ENCODE data around the gene ARHGEF6. TPM values are rescaled to one million over a fixed set of nuclear protein-coding genes. Genes with fewer than 3 reads are reported as not detected.

Gene ARHGEF6
- total RNA-seq, 1 donor from 2014 or later: 0.98 TPM

GRCh38 chrX:136660896-136661295 lies 119.8 kb downstream of the ARHGEF6 start:
- Mint-ChIP-seq H3K36me3 (no peaks in the 10 kb centered on the region), H3K27ac (no peak overlapping the region), H3K4me3 (no peak overlapping the region), H3K27me3 (ENCODE audit: low read depth) (peaks cover 6% of the 10 kb centered on the region), H3K9me3 (peaks cover 36% of the 10 kb centered on the region), H3K4me1 (no peaks in the 10 kb centered on the region)
- no peak for DNase-seq (ENCODE audit: low spot score in 2 of 2, unreplicated experiment in 2 of 2)
- TF ChIP-seq CTCF (IDR thresholded peaks at IDR 0.05; ENCODE audit: unreplicated experiment): no peak

GRCh38 chrX:136659174-136659573 lies 121.6 kb downstream of the ARHGEF6 start:
- H3K4me3 Mint-ChIP-seq: no peak overlapping the region
- H3K27me3 Mint-ChIP-seq (ENCODE audit: low read depth): peaks cover 6% of the 10 kb centered on the region
- peaks cover 37% of the 10 kb centered on the region for H3K9me3 Mint-ChIP-seq
- no peak for TF ChIP-seq CTCF (IDR thresholded peaks at IDR 0.05; ENCODE audit: unreplicated experiment)
- H3K36me3 Mint-ChIP-seq: no peaks in the 10 kb centered on the region
- H3K4me1 Mint-ChIP-seq: no peaks in the 10 kb centered on the region
- H3K27ac Mint-ChIP-seq: no peak overlapping the region
- DNase-seq (ENCODE audit: low spot score in 2 of 2, unreplicated experiment in 2 of 2): no peak

- Mint-ChIP-seq H3K9me3 (peaks cover 31% of the 10 kb centered on the region), H3K36me3 (no peaks in the 10 kb centered on the region)
These were observed 122.6 kb downstream of the ARHGEF6 start for GRCh38 chrX:136658151-136658550.

GRCh38 chrX:136656361-136656964 lies 124.3 kb downstream of the ARHGEF6 start:
- no peak overlapping the region for H3K4me3 Mint-ChIP-seq
- H3K9me3 Mint-ChIP-seq: peaks cover 35% of the 10 kb centered on the region
- no peaks in the 10 kb centered on the region for H3K36me3 Mint-ChIP-seq
- no peak for DNase-seq (ENCODE audit: low spot score in 2 of 2, unreplicated experiment in 2 of 2)
- H3K27me3 Mint-ChIP-seq (ENCODE audit: low read depth): peaks cover 6% of the 10 kb centered on the region
- no peak for TF ChIP-seq CTCF (IDR thresholded peaks at IDR 0.05; ENCODE audit: unreplicated experiment)
- no peak overlapping the region for H3K27ac Mint-ChIP-seq
- H3K4me1 Mint-ChIP-seq: no peaks in the 10 kb centered on the region

More at GRCh38 chrX:136658151-136658550, 122.6 kb downstream of the ARHGEF6 start:
- no peak overlapping the region for H3K4me3 Mint-ChIP-seq
- H3K4me1 Mint-ChIP-seq: no peaks in the 10 kb centered on the region
- no peak overlapping the region for H3K27ac Mint-ChIP-seq
- H3K27me3 Mint-ChIP-seq (ENCODE audit: low read depth): peaks cover 6% of the 10 kb centered on the region
- DNase-seq (ENCODE audit: low spot score in 2 of 2, unreplicated experiment in 2 of 2): no peak
- TF ChIP-seq CTCF (IDR thresholded peaks at IDR 0.05; ENCODE audit: unreplicated experiment): no peak

GRCh38 chrX:136652822-136653723 lies 127.7 kb downstream of the ARHGEF6 start:
- peaks cover 44% of the 10 kb centered on the region for H3K9me3 Mint-ChIP-seq
- peaks cover 3% of the 10 kb centered on the region for H3K27me3 Mint-ChIP-seq (ENCODE audit: low read depth)
- H3K4me1 Mint-ChIP-seq: no peaks in the 10 kb centered on the region
- TF ChIP-seq CTCF (IDR thresholded peaks at IDR 0.05; ENCODE audit: unreplicated experiment): no peak
- H3K4me3 Mint-ChIP-seq: no peak overlapping the region
- H3K27ac Mint-ChIP-seq: no peak overlapping the region
- no peaks in the 10 kb centered on the region for H3K36me3 Mint-ChIP-seq
- DNase-seq (ENCODE audit: low spot score in 2 of 2, unreplicated experiment in 2 of 2): no peak
